ENCODE measurements around the gene AEN.
"Not testable (repeated sequence)": the region's sequence is repeated elsewhere in the genome, so short reads cannot be mapped to it uniquely, and the experiment has no call there.

AEN gene

DNA sequence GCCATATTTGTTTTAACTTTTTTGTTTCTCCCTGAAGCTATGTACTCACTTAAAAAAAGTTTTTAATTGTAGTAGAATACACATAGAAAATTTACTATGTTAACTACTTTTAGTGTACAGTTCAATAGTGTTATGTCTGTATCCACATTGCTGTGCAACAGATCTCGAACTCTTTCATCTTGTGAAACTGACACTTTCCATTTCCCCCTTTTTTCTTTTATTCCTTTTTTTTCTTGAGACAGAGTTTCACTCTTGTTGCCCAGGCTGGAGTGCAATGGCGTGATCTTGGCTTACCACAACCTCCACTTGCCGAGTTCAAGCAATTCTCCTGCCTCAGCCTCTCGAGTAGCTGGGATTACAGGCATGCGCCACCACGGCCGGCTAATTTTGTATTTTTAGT lies 11.7 kb downstream of the AEN start:
- peaks cover 73% of the 10 kb centered on the region for H3K4me1 Mint-ChIP-seq (ENCODE audit: low read depth)
- peak overlapping the region; percentile 50 for H3K27ac Mint-ChIP-seq
- not testable (repeated sequence) for H3K27me3 Mint-ChIP-seq (ENCODE audit: low read depth); H3K4me3 Mint-ChIP-seq; H3K9me3 Mint-ChIP-seq
- peaks cover 60% of the 10 kb centered on the region for H3K36me3 Mint-ChIP-seq (ENCODE audit: low read depth)

DNA sequence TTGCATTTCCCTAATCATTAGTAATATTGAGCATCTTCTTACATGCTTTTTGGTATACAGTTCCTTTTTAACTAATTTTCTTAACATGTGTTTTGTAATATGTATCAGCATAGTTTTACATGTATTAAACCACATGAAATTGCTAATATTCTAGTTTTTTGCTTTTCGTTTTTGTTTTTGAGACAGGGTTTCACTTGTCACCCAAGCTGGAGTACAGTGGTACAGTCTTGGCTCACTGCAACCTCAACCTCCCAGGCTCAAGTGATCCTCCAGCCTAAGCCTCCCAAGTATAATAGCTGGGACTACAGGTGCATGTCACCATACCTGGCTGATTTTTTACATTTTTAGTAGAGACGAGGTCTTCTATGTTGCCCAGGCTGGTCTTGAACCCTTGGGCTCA lies 13.3 kb downstream of the AEN start:
- no peaks in the 10 kb centered on the region for H3K9me3 Mint-ChIP-seq
- peaks cover 48% of the 10 kb centered on the region for H3K36me3 Mint-ChIP-seq (ENCODE audit: low read depth)
- no peaks in the 10 kb centered on the region for H3K27me3 Mint-ChIP-seq (ENCODE audit: low read depth)
- peaks cover 70% of the 10 kb centered on the region for H3K4me1 Mint-ChIP-seq (ENCODE audit: low read depth)
- H3K27ac Mint-ChIP-seq: peak overlapping the region; percentile 64
- no peak overlapping the region for H3K4me3 Mint-ChIP-seq

GRCh38 chr15:88635318-88635717 lies 14.2 kb downstream of the AEN start:
- no peaks in the 10 kb centered on the region for H3K9me3 Mint-ChIP-seq
- peak overlapping the region; percentile 97 for H3K27ac Mint-ChIP-seq
- H3K27me3 Mint-ChIP-seq (ENCODE audit: low read depth): no peaks in the 10 kb centered on the region
- peak overlapping the region; percentile 82 for H3K4me3 Mint-ChIP-seq
- H3K36me3 Mint-ChIP-seq (ENCODE audit: low read depth): peaks cover 48% of the 10 kb centered on the region
- peaks cover 70% of the 10 kb centered on the region for H3K4me1 Mint-ChIP-seq (ENCODE audit: low read depth)

- no peaks in the 10 kb centered on the region for H3K9me3 Mint-ChIP-seq
- peaks cover 67% of the 10 kb centered on the region for H3K4me1 Mint-ChIP-seq (ENCODE audit: low read depth)
Observed at GRCh38 chr15:88636050-88636449, 14.9 kb downstream of the AEN start.

DNA sequence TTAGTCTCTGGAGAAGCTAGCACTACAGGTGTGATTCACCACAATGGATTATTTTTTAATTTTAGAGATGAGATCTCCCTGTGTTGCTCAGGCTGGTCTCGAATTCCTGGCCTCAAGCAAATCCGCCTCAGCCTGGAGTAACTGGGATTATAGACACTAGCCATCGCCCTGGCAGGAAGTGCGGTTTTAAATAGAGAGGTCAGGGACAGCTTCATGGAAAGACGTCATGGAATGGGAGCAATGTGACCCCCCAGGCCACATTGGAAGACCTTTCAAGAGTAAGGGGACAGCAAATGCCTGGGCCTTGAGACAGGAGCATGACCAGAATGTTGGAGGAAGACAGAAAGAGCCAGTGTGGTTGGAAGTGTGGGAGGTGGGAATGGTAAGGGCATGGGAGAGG lies 15.5 kb downstream of the AEN start:
- Mint-ChIP-seq H3K4me1 (ENCODE audit: low read depth) (peaks cover 64% of the 10 kb centered on the region), H3K27me3 (ENCODE audit: low read depth) (no peaks in the 10 kb centered on the region), H3K27ac (peak overlapping the region; percentile 97), H3K36me3 (ENCODE audit: low read depth) (peaks cover 44% of the 10 kb centered on the region), H3K9me3 (no peaks in the 10 kb centered on the region), H3K4me3 (peak overlapping the region; percentile 82)

More at GRCh38 chr15:88636050-88636449, 14.9 kb downstream of the AEN start:
- Mint-ChIP-seq H3K27ac (peak overlapping the region; percentile 97), H3K4me3 (peak overlapping the region; percentile 82), H3K27me3 (ENCODE audit: low read depth) (no peaks in the 10 kb centered on the region), H3K36me3 (ENCODE audit: low read depth) (peaks cover 46% of the 10 kb centered on the region)

- H3K27ac Mint-ChIP-seq: peak overlapping the region; percentile 97
- peaks cover 64% of the 10 kb centered on the region for H3K4me1 Mint-ChIP-seq (ENCODE audit: low read depth)
- peak overlapping the region; percentile 82 for H3K4me3 Mint-ChIP-seq
- peaks cover 43% of the 10 kb centered on the region for H3K36me3 Mint-ChIP-seq (ENCODE audit: low read depth)
- no peaks in the 10 kb centered on the region for H3K27me3 Mint-ChIP-seq (ENCODE audit: low read depth)
- H3K9me3 Mint-ChIP-seq: no peaks in the 10 kb centered on the region
Observed at GRCh38 chr15:88637436-88637835, 16.3 kb downstream of the AEN start.

DNA sequence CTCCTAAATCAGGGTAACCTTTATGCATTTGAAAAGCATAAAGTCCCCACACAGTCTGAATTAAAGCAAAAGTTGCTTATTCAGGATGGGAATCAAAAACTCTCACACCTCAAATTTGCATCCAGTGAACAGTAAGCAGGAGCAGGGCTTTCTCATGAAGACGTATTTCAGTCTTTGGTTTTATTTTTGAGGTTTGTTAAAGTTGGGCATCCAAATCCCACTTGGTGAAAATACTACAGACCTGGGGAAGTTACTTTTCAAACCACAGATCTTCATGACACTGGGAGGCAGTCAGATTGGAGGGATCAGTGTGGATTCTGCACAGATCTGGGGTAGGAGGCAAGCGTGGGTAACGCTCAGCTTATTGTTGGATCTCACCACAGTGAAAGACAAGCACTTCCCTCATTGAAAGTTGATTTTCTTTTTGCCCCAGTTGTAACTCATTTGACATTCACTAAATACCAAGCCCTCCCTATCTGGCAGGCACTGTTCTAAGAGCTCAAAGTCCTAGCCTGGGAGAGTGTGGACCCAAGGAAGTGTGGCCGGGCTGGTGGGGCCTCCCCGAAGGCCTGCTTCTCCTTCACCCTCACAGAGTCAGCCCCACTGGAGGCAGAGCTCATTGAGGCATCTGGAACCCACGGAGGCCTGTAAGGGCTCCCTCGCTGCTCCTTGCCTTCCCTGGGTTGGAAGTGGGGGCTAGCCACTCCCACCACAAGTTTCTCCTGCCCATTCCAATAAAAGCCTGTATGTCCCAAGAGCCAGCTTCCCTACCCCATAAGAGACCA lies 16.9 kb downstream of the AEN start:
- Mint-ChIP-seq H3K9me3 (no peaks in the 10 kb centered on the region), H3K27me3 (ENCODE audit: low read depth) (no peaks in the 10 kb centered on the region), H3K4me3 (peak overlapping the region; percentile 93), H3K4me1 (ENCODE audit: low read depth) (peaks cover 61% of the 10 kb centered on the region), H3K27ac (peak overlapping the region; percentile 97), H3K36me3 (ENCODE audit: low read depth) (peaks cover 39% of the 10 kb centered on the region)

DNA sequence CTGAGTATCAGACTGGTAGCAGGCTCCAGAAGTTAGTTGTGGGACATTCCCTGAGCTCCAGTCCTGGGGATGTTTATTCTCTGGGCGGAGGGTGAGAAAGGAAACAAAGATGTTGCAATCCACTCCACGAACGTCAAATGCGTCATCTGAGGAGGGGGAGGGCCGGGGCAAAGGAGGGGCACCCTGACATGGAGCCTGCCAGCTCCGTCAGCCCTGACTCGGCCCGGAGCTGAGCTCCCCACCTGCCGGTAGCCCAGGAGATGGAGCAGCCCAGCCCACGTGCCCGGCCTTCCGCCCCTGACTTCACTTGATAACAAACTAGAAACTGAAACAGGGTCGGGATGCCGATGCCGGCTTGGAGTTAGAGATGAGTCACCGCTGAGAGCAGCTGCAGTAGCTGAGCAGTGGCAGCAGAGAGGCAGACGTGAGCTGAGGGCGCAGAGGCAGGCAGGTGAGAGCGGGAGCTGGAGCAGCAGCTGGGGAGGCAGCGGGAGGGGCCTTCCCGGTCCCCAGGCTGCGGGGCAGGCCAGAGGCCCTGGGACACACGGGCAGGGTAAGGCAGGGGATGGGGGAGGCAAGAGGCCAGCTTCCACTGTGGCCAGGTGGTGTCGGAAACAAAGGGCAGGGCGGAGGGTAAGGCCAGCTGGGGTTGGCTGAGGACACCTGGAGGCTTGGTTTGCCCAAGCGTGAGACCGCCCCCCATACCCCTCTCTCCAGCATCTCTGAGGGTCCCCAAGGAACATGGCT lies 17.7 kb downstream of the AEN start, which contains the start of gene ISG20:
TSS of gene ISG20 (plus strand) at position 391 of the 747 bp plus-strand sequence. CDS start at position 742, 351 bp downstream.
- peaks cover 37% of the 10 kb centered on the region for H3K36me3 Mint-ChIP-seq (ENCODE audit: low read depth)
- H3K4me3 Mint-ChIP-seq: peak within 1 kb of the TSS; percentile 93
- H3K4me1 Mint-ChIP-seq (ENCODE audit: low read depth): peaks cover 55% of the 10 kb centered on the region
- peak within 1 kb of the TSS; percentile 97 for H3K27ac Mint-ChIP-seq
- no peaks in the 10 kb centered on the region for H3K27me3 Mint-ChIP-seq (ENCODE audit: low read depth)
- no peaks in the 10 kb centered on the region for H3K9me3 Mint-ChIP-seq

DNA sequence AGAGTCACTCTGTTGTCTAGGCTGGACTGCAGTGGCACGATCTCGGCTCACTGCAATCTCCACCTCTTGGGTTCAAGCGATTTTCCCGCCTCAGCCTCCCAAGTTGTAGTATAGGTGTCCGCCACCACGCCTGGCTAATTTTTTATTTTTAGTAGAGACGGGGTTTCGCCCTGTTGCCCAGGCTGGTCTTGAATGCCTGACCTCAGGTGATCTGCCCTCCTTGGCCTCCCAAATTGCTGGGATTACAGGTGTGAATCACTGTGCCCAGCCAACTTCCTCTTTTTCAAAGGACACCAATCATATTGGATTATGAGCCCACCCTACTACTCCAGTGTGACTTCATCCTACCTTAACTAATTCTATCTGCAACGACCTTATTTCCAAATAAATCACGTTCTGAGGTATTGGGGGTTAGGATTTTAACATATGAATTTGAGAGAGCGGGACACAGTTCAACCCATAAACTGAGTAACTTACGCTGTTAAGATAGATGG lies 20.9 kb downstream of the AEN start:
- peak overlapping the region; percentile 45 for H3K27ac Mint-ChIP-seq
- no peaks in the 10 kb centered on the region for H3K9me3 Mint-ChIP-seq
- peaks cover 40% of the 10 kb centered on the region for H3K36me3 Mint-ChIP-seq (ENCODE audit: low read depth)
- H3K4me3 Mint-ChIP-seq: peak overlapping the region; percentile 5
- H3K4me1 Mint-ChIP-seq (ENCODE audit: low read depth): peaks cover 49% of the 10 kb centered on the region
- H3K27me3 Mint-ChIP-seq (ENCODE audit: low read depth): no peaks in the 10 kb centered on the region

GRCh38 chr15:88642514-88642913 lies 21.4 kb downstream of the AEN start:
- peaks cover 37% of the 10 kb centered on the region for H3K36me3 Mint-ChIP-seq (ENCODE audit: low read depth)
- H3K4me3 Mint-ChIP-seq; H3K27ac Mint-ChIP-seq; H3K9me3 Mint-ChIP-seq; H3K27me3 Mint-ChIP-seq (ENCODE audit: low read depth): not testable (repeated sequence)
- H3K4me1 Mint-ChIP-seq (ENCODE audit: low read depth): peaks cover 48% of the 10 kb centered on the region

- Mint-ChIP-seq H3K36me3 (ENCODE audit: low read depth) (peaks cover 48% of the 10 kb centered on the region), H3K4me3 (no peak overlapping the region), H3K27me3 (ENCODE audit: low read depth) (no peaks in the 10 kb centered on the region), H3K9me3 (no peaks in the 10 kb centered on the region), H3K4me1 (ENCODE audit: low read depth) (peaks cover 52% of the 10 kb centered on the region), H3K27ac (no peak overlapping the region)
Observed at GRCh38 chr15:88644741-88645140, 23.6 kb downstream of the AEN start.

DNA sequence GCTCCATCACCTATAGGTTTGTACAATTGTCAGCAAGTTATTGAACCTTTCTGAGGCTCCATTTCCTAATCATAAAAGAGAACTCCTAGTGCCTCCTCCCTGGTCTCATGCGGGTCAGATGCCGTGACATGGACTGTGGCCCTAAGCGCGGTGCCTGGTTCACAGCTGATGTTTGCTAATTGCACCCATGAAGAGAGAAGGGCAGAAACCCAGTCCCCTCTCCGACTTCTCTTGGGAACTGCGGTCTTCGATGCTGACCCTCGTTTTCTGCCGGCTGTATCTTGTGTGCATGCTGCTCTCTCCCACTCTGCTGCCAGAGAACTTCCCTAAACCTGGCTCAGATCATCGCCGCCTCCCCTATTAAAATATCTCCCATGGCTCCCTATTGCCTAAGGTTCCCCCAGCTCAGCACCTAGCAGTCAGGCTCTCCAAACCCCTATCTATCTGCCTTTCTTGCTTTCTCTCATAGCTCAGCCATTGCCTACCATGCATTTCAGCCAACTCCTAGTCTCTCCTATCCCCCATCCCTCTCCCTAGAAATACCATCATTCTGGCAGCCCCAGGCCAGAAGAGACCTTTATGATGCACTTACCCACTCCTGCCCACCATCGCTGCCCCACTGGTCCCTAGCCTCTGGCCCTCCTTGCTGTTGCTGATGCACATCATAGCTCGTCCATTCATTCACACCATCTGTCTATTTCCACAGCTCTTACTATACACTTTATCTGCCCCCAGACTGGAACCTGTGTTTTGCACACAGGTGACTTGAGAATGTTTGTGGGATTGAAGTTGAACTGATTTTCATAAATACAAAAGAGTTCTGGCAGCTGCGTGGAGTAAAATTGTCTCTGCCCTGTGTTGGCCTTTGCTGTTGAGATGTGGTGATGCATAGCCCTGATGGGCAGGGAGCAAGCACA lies 24.3 kb downstream of the AEN start:
- H3K27ac Mint-ChIP-seq: no peak overlapping the region
- no peaks in the 10 kb centered on the region for H3K27me3 Mint-ChIP-seq (ENCODE audit: low read depth)
- peak overlapping the region; percentile 0 for H3K4me3 Mint-ChIP-seq
- H3K9me3 Mint-ChIP-seq: no peaks in the 10 kb centered on the region
- peaks cover 42% of the 10 kb centered on the region for H3K36me3 Mint-ChIP-seq (ENCODE audit: low read depth)
- peaks cover 46% of the 10 kb centered on the region for H3K4me1 Mint-ChIP-seq (ENCODE audit: low read depth)

- Mint-ChIP-seq H3K36me3 (ENCODE audit: low read depth) (peaks cover 42% of the 10 kb centered on the region), H3K27ac (no peak overlapping the region), H3K4me3 (no peak overlapping the region)
Observed at GRCh38 chr15:88646088-88646405, 24.9 kb downstream of the AEN start.

DNA sequence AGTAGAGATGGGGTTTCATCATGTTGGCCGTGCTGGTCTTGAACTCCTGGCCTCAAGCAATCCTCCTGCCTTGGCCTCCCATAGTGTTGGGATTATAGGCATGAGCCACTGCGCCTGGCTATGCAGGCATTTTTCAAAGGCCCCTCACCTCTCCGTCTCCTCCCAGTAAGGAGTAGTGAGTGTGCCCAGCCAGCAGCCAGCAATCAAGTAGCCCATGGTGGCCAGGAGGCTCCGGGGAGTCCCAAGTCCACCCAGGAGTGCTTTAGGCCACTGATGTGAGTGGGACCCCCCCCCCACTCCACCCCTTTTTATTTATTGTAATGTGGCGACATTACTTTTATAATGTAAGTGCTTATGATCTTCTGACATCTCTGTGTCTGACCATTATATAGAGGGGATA lies 25.8 kb downstream of the AEN start:
- H3K4me1 Mint-ChIP-seq (ENCODE audit: low read depth): peaks cover 51% of the 10 kb centered on the region
- no peaks in the 10 kb centered on the region for H3K27me3 Mint-ChIP-seq (ENCODE audit: low read depth)
- no peak overlapping the region for H3K4me3 Mint-ChIP-seq
- H3K9me3 Mint-ChIP-seq: no peaks in the 10 kb centered on the region
- no peak overlapping the region for H3K27ac Mint-ChIP-seq
- H3K36me3 Mint-ChIP-seq (ENCODE audit: low read depth): peaks cover 42% of the 10 kb centered on the region

More at GRCh38 chr15:88646088-88646405, 24.9 kb downstream of the AEN start:
- Mint-ChIP-seq H3K9me3 (no peaks in the 10 kb centered on the region), H3K27me3 (ENCODE audit: low read depth) (no peaks in the 10 kb centered on the region), H3K4me1 (ENCODE audit: low read depth) (peaks cover 47% of the 10 kb centered on the region)
